ENCODE results near the gene LGALS3BP.
A peak's percentile ranks its signal among the peaks of the same experiment; 100 is the strongest.

Gene LGALS3BP

DNA sequence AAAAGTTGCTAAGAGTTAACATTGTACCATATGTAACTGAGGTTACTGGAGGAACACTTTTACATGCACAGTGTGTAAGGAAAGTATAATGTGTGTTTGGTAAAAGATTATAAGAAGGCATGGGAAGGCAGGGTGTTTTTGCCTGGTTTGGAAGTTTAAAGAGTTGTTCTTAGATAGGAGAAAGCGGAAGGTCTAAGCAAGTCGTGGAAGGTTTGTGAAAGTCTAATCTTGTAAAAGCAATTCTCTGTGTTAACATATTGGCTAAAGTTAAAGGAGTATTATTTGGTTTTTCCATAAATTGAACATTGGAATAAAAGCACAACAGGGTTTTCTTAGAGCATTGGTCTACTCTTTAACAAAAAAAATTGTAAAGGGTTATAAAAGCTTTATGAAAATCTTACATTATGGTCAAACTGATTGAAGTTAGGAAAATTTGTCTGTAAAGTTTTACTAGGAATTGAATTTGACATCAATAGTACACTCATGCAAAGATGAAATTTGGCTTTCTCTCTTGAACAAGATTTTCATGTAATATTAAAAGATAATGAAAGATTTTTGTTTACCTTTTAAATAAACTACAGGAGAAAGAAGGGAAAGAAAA lies 34.5 kb upstream of the LGALS3BP start:
- DNase-seq (ENCODE audit: low read depth in 3 of 3): no peak

GRCh38 chr17:79012563-79013134 lies 32.9 kb upstream of the LGALS3BP start:
- DNase-seq (ENCODE audit: low read depth in 3 of 3): no peak

DNA sequence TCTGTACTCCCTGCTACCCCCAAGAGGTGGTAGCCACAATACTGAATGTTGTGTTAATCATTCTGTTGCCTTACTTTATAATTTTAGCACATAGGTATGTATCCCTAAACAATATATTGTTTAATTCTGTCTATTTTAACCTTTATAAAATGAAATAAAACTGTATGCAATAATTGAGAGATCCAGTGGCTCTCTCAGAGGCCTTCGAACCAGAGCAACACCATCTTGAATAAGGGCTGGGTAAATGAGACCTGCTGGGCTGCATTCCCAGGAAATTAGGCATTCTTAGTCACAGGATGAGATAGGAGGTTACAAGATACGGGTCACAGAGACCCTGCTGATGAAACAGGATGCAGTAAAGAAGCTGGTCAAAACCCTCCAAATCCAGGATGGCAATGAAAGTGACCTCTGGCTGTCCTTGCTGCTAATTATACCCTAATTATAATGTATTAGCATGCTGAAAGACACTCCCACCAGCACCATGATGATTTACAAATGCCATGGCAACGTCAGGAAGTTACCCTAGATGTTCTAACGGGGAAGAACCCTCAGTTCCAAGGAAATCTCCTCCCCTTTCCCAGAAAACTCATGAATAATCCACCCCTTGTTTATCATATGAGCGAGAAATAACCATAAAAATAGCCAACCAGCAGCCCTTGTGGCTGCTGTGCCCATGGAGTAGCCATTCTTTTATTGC lies 31.9 kb upstream of the LGALS3BP start:
- no peak for DNase-seq (ENCODE audit: low read depth in 3 of 3)

GRCh38 chr17:79010304-79010646 lies 30.6 kb upstream of the LGALS3BP start:
- no peak for DNase-seq (ENCODE audit: low read depth in 3 of 3)

DNA sequence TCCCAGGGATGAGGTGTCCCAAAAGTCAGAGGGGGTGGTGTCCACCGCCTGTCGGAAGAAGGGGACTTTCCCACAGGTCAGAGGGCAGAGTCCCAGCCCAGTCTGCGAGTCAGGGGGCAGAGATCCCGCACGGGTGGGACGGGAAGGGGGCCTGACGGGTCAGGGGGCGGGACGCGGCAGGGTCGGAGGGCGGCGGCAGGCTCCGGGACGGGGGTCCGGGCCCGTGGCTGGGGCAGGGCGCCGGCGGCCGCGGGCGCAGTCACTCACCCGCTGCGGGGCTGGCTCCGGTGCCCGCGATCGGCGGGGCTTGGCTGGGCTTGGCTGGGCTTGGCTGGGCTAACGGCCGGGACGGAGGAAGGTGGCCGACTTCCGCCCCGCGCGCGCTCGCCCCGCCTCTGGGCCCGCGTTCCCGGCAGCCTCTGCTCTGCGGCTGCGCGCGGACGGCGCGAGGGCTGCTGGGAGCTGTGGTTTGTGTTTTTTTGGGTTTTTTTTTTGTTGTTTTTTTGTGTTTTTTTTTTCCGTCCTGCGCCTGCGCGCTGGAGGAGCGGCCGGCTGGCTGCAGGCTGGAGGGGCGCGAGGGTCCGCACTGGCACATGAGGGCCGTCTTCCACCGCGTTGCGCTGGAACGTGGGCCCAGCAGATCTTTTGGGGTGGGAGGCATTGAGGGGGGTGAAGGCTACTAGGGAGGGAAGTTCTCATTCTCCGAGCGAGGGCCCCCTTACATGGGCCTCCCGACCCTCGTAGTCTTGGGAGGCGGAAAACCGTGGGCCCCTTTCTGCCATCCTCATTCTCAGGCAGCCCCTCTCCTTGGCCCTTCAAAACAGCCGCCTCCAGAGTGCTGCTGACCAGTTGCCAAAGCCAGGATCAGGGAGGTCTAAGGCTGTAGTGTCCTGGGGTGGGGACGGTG lies 29.9 kb upstream of the LGALS3BP start, which contains the start of gene CANT1:
TSS of gene CANT1 (minus strand) at position 368 of the 907 bp plus-strand sequence. CDS start 12,142 bp downstream, outside the sequence.
- DNase-seq (ENCODE audit: low read depth in 3 of 3): peak; percentile 61 to 64 (median 62)

- DNase-seq (ENCODE audit: low read depth in 3 of 3): no peak
Measured at GRCh38 chr17:79008666-79009387, 29.1 kb upstream of the LGALS3BP start.

DNA sequence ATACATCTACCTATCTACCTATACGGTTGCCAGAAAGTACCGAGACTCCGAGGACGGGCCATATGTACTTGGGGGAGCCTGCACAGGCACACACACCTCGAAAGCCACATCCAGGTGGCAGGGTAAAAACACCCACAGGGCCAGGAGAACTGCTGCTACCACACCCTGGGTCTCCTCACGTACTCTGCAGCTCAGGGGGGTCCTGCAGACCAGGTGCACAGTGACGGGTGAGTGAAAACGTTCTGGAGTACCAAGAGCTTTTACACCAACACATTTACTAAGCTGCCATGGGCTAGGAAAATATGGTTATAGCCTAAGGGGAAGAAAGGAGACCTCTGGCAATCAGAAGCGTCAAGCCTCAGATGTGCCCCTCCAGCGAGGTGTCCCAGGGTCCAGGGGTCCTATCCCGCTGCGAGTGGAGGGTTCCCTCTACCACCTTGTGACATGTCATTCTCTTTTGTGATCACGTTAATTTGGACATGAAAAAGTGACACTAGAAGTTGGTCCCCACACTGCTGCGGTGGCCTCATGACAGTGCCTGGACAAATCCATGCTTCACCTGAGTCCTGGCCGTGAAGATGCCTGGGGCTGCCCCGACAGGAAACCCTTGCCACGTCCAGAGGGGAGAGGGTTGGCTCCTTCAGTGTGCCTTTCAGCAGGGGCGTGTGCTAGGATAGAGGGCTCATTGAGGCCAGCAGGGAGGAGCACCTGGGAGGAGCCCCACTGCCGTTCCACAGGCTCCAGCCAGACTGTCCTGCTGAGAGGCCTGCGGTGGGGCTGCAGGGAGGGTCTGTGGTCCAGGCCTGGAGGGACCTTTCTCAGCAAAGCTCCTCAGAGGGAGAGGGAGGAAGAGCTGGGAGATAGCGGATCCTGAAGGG lies 28.0 kb upstream of the LGALS3BP start:
- no peak for DNase-seq (ENCODE audit: low read depth in 3 of 3)

DNA sequence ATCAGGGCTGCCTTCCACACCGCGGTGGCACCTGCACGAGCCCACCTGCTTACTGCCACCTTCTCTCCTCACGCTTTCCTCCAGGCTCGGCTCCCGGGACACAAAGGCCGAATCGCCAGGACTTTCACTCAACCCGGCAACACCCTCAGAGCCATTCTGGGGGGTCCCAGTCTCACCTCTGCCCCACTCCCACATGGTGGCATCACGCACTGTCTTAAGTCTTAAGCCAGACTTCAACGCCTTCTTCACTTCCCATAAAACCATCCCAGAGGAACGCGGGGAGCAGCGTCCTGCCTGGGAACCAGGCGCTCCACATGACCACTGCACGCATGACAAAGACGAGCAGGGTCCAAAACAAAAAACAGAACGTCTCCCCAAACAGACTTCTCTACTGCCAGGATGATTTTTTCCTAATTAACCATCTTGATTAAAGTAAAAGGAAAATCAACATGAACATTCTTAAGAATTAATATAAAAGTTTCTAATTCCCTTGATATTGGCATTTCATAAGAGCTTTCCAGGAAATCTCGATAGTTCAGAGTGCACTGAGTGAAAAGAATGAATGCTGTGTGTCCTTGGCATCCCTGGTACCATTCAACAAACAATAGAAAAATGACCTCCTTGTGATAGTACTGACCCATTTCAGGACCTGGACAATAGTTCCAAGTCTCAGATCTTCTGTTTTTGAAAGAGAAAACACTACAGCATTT lies 27.2 kb upstream of the LGALS3BP start:
- DNase-seq (ENCODE audit: low read depth in 3 of 3): no peak

DNA sequence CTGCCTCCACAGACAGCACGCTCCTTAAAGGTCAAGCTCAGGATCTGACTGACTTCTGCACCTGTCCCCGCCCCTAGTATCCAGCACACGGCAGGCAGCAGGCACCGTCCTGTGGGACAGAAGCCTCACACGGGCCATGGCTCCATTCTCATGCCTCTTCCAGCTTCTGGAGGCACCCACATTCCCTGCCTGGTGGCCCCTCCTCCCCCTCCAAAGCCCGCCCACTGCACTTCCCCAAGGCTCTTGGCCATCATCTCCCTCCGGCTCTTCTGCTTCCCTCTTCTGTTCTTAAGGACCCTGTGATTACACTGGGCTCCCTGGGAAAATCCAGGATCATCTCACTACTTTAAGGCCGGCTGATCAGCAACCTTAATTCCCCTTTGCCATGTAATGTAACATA lies 26.3 kb upstream of the LGALS3BP start:
- no peak for DNase-seq (ENCODE audit: low read depth in 3 of 3)

DNA sequence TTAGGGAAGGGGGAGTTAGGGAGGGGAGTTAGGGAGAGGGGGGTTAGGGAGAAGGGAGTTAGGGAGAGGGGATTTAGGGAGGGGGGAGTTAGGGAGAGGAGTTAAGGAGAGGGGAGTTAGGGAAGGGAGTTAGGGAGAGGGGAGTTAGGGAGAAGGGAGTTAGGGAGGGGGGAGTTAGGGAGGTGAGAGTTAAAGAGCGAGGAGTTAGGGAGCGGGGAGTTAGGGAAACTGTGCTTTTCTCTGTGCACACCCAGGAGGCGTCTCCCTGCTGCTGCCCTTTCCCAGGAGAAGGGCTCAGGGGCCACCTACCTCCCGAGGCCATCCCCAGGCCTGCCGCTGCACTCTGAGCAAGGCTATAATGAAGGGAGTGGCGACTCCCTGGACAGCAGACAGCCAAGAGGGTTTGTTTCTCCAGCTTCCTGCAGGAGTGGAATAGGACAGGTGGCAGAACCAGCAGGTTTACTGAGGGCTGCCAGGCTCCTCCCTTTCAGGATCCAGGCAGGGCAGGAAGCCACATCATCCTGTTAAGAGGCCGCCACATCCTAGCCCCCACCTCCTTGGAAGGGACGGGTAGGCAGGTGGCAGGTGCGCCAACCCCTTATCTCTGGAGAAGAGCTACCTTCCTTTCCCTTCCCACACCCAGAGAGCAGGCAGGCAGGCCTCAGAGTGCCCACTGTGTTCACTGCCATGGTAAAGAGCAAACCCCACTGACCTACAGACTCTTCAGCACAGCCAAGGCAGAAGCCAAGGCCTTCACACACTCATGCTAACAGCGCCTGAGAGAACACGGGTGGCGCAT lies 25.5 kb upstream of the LGALS3BP start:
- no peak for DNase-seq (ENCODE audit: low read depth in 3 of 3)

GRCh38 chr17:79003661-79004411 lies 24.1 kb upstream of the LGALS3BP start:
- no peak for DNase-seq (ENCODE audit: low read depth in 3 of 3)

GRCh38 chr17:79002796-79003593 lies 23.3 kb upstream of the LGALS3BP start:
- no peak for DNase-seq (ENCODE audit: low read depth in 3 of 3)

GRCh38 chr17:79002291-79002690 lies 22.6 kb upstream of the LGALS3BP start:
- DNase-seq (ENCODE audit: low read depth in 3 of 3): no peak

- DNase-seq (ENCODE audit: low read depth in 3 of 3): no peak
Measured at GRCh38 chr17:79001190-79002020, 21.7 kb upstream of the LGALS3BP start.

DNA sequence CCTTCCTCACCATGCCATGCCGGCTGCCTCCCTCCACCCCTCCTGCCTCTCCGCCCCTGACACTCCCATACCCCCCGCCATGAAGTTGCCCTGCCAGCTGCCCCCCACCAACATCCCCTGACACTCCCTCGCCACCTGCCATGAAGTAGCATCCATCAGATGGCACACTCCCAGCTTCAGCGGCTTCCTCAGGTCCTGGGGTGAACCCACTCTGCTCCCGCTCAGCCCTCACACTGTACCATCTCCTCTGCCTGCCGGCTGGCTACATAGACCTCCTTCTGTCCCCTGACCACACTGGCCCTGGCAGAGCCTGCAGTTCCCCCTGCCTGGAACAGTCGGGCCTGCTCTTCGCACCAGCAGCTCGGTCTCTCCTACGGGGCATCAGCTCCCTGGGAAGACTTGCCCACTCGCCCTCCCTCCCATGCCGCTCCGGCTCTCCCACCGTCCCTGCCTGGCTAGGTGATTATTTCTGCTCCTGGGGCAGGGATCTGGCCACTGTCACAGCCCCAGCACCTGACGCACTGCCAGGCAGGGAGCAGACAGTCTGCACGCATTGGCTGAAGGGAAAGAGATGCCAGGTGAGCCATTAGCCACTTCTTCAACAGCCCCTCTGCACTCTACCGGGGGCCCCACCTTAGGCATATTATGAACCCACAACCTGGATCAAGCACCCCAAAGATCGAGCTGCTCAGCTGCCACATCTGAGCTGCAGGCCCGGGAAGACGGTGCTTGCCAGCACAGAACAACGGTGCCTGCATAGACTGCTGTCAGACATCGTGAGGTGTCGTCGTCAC lies 20.9 kb upstream of the LGALS3BP start:
- no peak for DNase-seq (ENCODE audit: low read depth in 3 of 3)

GRCh38 chr17:78999947-79000395 lies 20.2 kb upstream of the LGALS3BP start:
- DNase-seq (ENCODE audit: low read depth in 3 of 3): no peak

Measured in stimulated activated CD4-positive, alpha-beta T cell treated with anti-CD3 and anti-CD28 coated beads, TNF-alpha, amount 100 ng/mL, for 4 hours (primary cell).